Neural cell (in vitro differentiated cells): ENCODE results near the gene INO80C. TPM values are rescaled to one million over a fixed set of nuclear protein-coding genes. Genes with fewer than 3 reads are reported as not detected.

Source experiments
- H2AFZ ChIP-seq: fragments of 200-600, 300-800 bp; sonication (generic), shearing (Covaris generic); 2 replicates; pipeline ENCODE4 v1.6.0; 2014; ENCODE audit warnings: low read depth, mild to moderate bottlenecking, antibody characterized with exemption, low read length, moderate library complexity
- H3F3A ChIP-seq: fragments of 200-600 bp; shearing (Covaris generic); 2 replicates; pipeline ENCODE4 v1.6.1; 2016; ENCODE audit warnings: mild to moderate bottlenecking, moderate library complexity, mixed read lengths, antibody characterized with exemption, low read length; ENCODE audit not compliant: insufficient read depth, poor library complexity, severe bottlenecking
- H3K27ac ChIP-seq: fragments of 200-600, 300-800 bp; sonication (generic), shearing (Covaris generic); 2 replicates; pipeline ENCODE4 v1.5.1; 2014; ENCODE audit warnings: mild to moderate bottlenecking, low read length, moderate library complexity
- H3K27me3 ChIP-seq: fragments of 300-800, 200-600 bp; sonication (generic), shearing (Covaris generic); 2 replicates; pipeline ENCODE4 v1.6.0; 2014; ENCODE audit warnings: mild to moderate bottlenecking, low read depth, low read length, moderate library complexity; ENCODE audit not compliant: insufficient read depth
- H3K36me3 ChIP-seq: fragments of 300-800, 200-600 bp; sonication (generic), shearing (Covaris generic); 2 replicates; pipeline ENCODE4 v1.5.1; 2014; ENCODE audit warnings: mild to moderate bottlenecking, antibody characterized with exemption, low read length, moderate library complexity; ENCODE audit not compliant: insufficient read depth
- H3K4me2 ChIP-seq: fragments of 300-800, 200-600 bp; sonication (generic), shearing (Covaris generic); 2 replicates; pipeline ENCODE4 v1.6.0; 2014; ENCODE audit warnings: mild to moderate bottlenecking, low read length
- H3K4me3 ChIP-seq: fragments of 300-800, 200-600 bp; sonication (generic), shearing (Covaris generic); 2 replicates; pipeline ENCODE4 v1.5.1; 2014; ENCODE audit warnings: mild to moderate bottlenecking, low read length, moderate library complexity
- H3K79me2 ChIP-seq: fragments of 200-600 bp; shearing (Covaris generic); replicated peaks from 2 replicates; pipeline ENCODE4 v1.6.0; 2014; ENCODE audit warnings: mild to moderate bottlenecking, low read length, moderate library complexity; ENCODE audit not compliant: insufficient read depth
- H3K9ac ChIP-seq: fragments of 300-800, 200-600 bp; sonication (generic), shearing (Covaris generic); 2 replicates; pipeline ENCODE4 v1.6.1; 2016; ENCODE audit warnings: mild to moderate bottlenecking, low read length, mixed read lengths
- H3K9me2 ChIP-seq: fragments of 200-600 bp; shearing (Covaris generic); 2 replicates; pipeline ENCODE4 v1.6.1; 2016; ENCODE audit warnings: mild to moderate bottlenecking, low read length, mixed read lengths; ENCODE audit not compliant: insufficient read depth
- H3K9me3 ChIP-seq: fragments of 200-600, 300-800 bp; sonication (generic), shearing (Covaris generic); 2 replicates; pipeline ENCODE4 v1.6.1; 2016; ENCODE audit warnings: mild to moderate bottlenecking, mixed run types, low read length, moderate library complexity, mixed read lengths
- H4K20me1 ChIP-seq: fragments of 200-600 bp; shearing (Covaris generic); 2 replicates; pipeline ENCODE4 v1.6.1; 2016; ENCODE audit warnings: mild to moderate bottlenecking, mixed run types; ENCODE audit not compliant: insufficient read depth
- CTCF ChIP-seq: fragments of 450-650 bp; IDR thresholded peaks from 2 replicates; pipeline ENCODE4 v1.5.1; 2014; ENCODE audit warnings: antibody characterized with exemption, mild to moderate bottlenecking, moderate library complexity; ENCODE audit not compliant: poor library complexity, severe bottlenecking
- EP300 ChIP-seq: fragments of 450-650 bp; conservative IDR thresholded peaks from 2 replicates; pipeline ENCODE4 v1.6.1; 2014; ENCODE audit warnings: antibody characterized with exemption, mild to moderate bottlenecking, moderate library complexity; ENCODE audit not compliant: poor library complexity, severe bottlenecking
- EZH2 ChIP-seq: fragments of 200-600, 300-800 bp; shearing (Covaris generic), sonication (generic); IDR thresholded peaks from 2 replicates; pipeline ENCODE4 v1.6.1; 2014; ENCODE audit warnings: antibody characterized with exemption, low read length, borderline replicate concordance, mild to moderate bottlenecking; ENCODE audit not compliant: insufficient read depth, poor library complexity, severe bottlenecking
- MXI1 ChIP-seq: fragments of 450-650 bp; conservative IDR thresholded peaks from 2 replicates; pipeline ENCODE4 v1.6.1; 2014; ENCODE audit warnings: antibody characterized with exemption, mild to moderate bottlenecking; ENCODE audit not compliant: poor library complexity, severe bottlenecking
- POLR2AphosphoS5 ChIP-seq: IDR thresholded peaks from 2 replicates; pipeline ENCODE4 v1.6.1; 2012
- RAD21 ChIP-seq: fragments of 450-650 bp; conservative IDR thresholded peaks from 2 replicates; pipeline ENCODE4 v1.6.1; 2014; ENCODE audit warnings: antibody characterized with exemption, mild to moderate bottlenecking, moderate library complexity
- REST ChIP-seq: IDR thresholded peaks from 2 replicates; pipeline ENCODE4 v1.6.1; 2012; ENCODE audit warnings: borderline replicate concordance
- SMC3 ChIP-seq: fragments of 450-650 bp; conservative IDR thresholded peaks from 2 replicates; pipeline ENCODE4 v1.6.1; 2014; ENCODE audit warnings: antibody characterized with exemption, mild to moderate bottlenecking, moderate library complexity; ENCODE audit not compliant: poor library complexity
- TAF1 ChIP-seq: IDR thresholded peaks from 2 replicates; pipeline ENCODE4 v1.6.1; 2012; ENCODE audit warnings: low read depth
- polyA plus RNA-seq: library from polyadenylated mRNA; depleted of rRNA; stranded (reverse); fragments of >200 nt; gene quantifications from 2 replicates; pipeline ENCODE4 v1.2.3, GENCODE V29; 2014

INO80C gene
- polyA plus RNA-seq, 1 donor from 2014 or later = 30.5 TPM

GRCh38 chr18:35430721-35431373 is 66.9 kb downstream of the INO80C start:
- Histone ChIP-seq H3K4me3 (no peak overlapping the region), H4K20me1 (no peaks in the 10 kb centered on the region), H3K9me3 (no peaks in the 10 kb centered on the region), H3K79me2 (no peaks in the 10 kb centered on the region), H3K27ac (no peak overlapping the region), H2AFZ (no peak overlapping the region), H3K9ac (no peak overlapping the region), H3K27me3 (no peaks in the 10 kb centered on the region), H3K36me3 (no peaks in the 10 kb centered on the region), H3K9me2 (no peaks in the 10 kb centered on the region), H3K4me2 (no peak overlapping the region), H3F3A (no peaks in the 10 kb centered on the region)
- no peak for TF ChIP-seq CTCF
- TF ChIP-seq REST = no peak
- no peak for TF ChIP-seq POLR2AphosphoS5
- TF ChIP-seq EP300 = no peak
- TF ChIP-seq MXI1 = no peak
- TF ChIP-seq EZH2 = no peak
- TF ChIP-seq RAD21 = no peak
- TF ChIP-seq TAF1 = no peak
- TF ChIP-seq SMC3 = no peak

GRCh38 chr18:35426786-35427185 is 71.0 kb downstream of the INO80C start:
- no peaks in the 10 kb centered on the region for H3K36me3 ChIP-seq
- H3K27me3 ChIP-seq = no peaks in the 10 kb centered on the region
- H3K9ac ChIP-seq = no peak overlapping the region
- no peak overlapping the region for H3K27ac ChIP-seq
- no peaks in the 10 kb centered on the region for H3K9me3 ChIP-seq
- TF ChIP-seq TAF1 (no peak), POLR2AphosphoS5 (no peak), REST (no peak), RAD21 (no peak), EP300 (no peak)
- H3K4me2 ChIP-seq = no peak overlapping the region
- H3F3A ChIP-seq = no peaks in the 10 kb centered on the region
- no peaks in the 10 kb centered on the region for H3K9me2 ChIP-seq
- no peaks in the 10 kb centered on the region for H3K79me2 ChIP-seq
- no peak overlapping the region for H2AFZ ChIP-seq
- H3K4me3 ChIP-seq = no peak overlapping the region
- no peaks in the 10 kb centered on the region for H4K20me1 ChIP-seq
